Vagina (tissue), 2 donors: ENCODE results near the gene LY6G6D. TPM values are rescaled to one million over a fixed set of nuclear protein-coding genes. Genes with fewer than 3 reads are reported as not detected.

Experiments
- DNase-seq, 2 donors: peaks; one replicate each; pipeline ENCODE4 v3.0.0-alpha.2; 2017; ENCODE audit errors: extremely low spot score in 2 of 2
- H3K27ac ChIP-seq: fragments of 200-600 bp; sonication (generic); one replicate; pipeline ENCODE4 v1.5.1; 2019
- H3K27me3 ChIP-seq: fragments of 200-600 bp; sonication (generic); one replicate; pipeline ENCODE4 v1.5.1; 2019
- H3K36me3 ChIP-seq, 2 donors: fragments of 200-600 bp; sonication (generic); one replicate each; pipeline ENCODE4 v1.5.1; 2017 to 2019
- H3K4me1 ChIP-seq: fragments of 200-600 bp; sonication (generic); one replicate; pipeline ENCODE4 v1.5.1; 2019
- H3K4me3 ChIP-seq, 2 donors: fragments of 200-600 bp; sonication (generic); 1 replicate in 1 of 2; 2 replicates in 1 of 2; pipeline ENCODE4 v1.5.1; 2016 to 2019
- H3K9me3 ChIP-seq: fragments of 200-600 bp; sonication (generic); one replicate; pipeline ENCODE4 v1.5.1; 2019
- CTCF ChIP-seq, 3 experiments: fragments of 450-650 bp in 2 of 3; fragments of 200-600 bp in 1 of 3; sonication (generic) in 1 of 3; IDR thresholded peaks; one replicate each; pipeline ENCODE4 v1.5.1; 2017 to 2019; ENCODE audit warnings: antibody characterized with exemption in 3 of 3, mild to moderate bottlenecking in 2 of 3, moderate library complexity in 2 of 3
- POLR2A ChIP-seq, 2 donors: fragments of 450-650 bp; IDR thresholded peaks; one replicate each; pipeline ENCODE4 v1.6.1; 2017; ENCODE audit warnings: antibody characterized with exemption in 2 of 2, mild to moderate bottlenecking in 2 of 2, moderate library complexity in 2 of 2
- POLR2AphosphoS5 ChIP-seq, 2 donors: sonication (generic); formaldehyde crosslinking; IDR thresholded peaks; one replicate each; pipeline ENCODE4 v1.9.0; 2017; ENCODE audit warnings: antibody characterized with exemption in 2 of 2, mild to moderate bottlenecking in 2 of 2, low read depth in 1 of 2; ENCODE audit not compliant: insufficient read depth in 1 of 2
- intact Hi-C: fragments of 100-400 bp; cut with DNase I; formaldehyde crosslinking; loops from one replicate; pipeline ENCODE4 v1.15.1; 2023
- total RNA-seq: library from RNA; depleted of rRNA; stranded (reverse); fragments of >200 nt; gene quantifications from one replicate; pipeline ENCODE4 v1.2.3, GENCODE V29; 2016

LY6G6D gene
- total RNA-seq, 1 donor from 2014 or later: not detected

GRCh38 chr6:31763619-31763940 lies 48.4 kb downstream of the LY6G6D start:
- no peaks in the 10 kb centered on the region for H3K36me3 ChIP-seq
- no peak for DNase-seq
- TF ChIP-seq POLR2AphosphoS5 (IDR thresholded peaks at IDR 0.05; ENCODE audit: insufficient read depth in 1 of 2, low read depth in 1 of 2) (no peak), POLR2A (IDR thresholded peaks at IDR 0.05) (no peak), CTCF (IDR thresholded peaks at IDR 0.05) (no peak)
- no peak overlapping the region for H3K4me3 ChIP-seq
- no peaks in the 10 kb centered on the region for H3K4me1 ChIP-seq
- intact Hi-C loops: no loop called here
- no peaks in the 10 kb centered on the region for H3K9me3 ChIP-seq
- no peak overlapping the region for H3K27ac ChIP-seq
- H3K27me3 ChIP-seq: no peaks in the 10 kb centered on the region

GRCh38 chr6:31764198-31764597 lies 49.0 kb downstream of the LY6G6D start:
- H3K9me3 ChIP-seq: no peaks in the 10 kb centered on the region

DNA sequence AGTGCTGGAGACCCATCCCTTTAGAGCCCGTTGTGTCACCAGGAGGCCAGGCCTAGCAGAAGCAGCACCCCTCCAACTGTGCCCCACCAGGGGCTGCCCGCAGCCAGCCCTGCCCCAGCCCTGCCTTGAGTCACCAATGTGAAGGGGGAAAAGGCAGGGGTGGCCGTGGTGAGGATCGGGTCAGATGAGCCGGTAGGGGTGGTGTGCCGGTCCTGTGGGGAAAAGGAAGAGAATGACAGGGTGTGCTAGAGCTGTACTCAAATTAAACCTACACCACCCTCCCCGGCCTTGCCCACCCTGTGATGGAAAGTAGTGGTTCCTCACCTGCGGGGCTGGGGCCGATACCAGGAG lies 50.4 kb downstream of the LY6G6D start:
- H3K4me3 ChIP-seq: no peak overlapping the region
- no peaks in the 10 kb centered on the region for H3K36me3 ChIP-seq
- no peaks in the 10 kb centered on the region for H3K9me3 ChIP-seq
- no peak overlapping the region for H3K27ac ChIP-seq
- intact Hi-C loops: no loop called here
- DNase-seq: no peak
- H3K27me3 ChIP-seq: no peaks in the 10 kb centered on the region
- TF ChIP-seq POLR2AphosphoS5 (IDR thresholded peaks at IDR 0.05; ENCODE audit: insufficient read depth in 1 of 2, low read depth in 1 of 2) (no peak), POLR2A (IDR thresholded peaks at IDR 0.05) (no peak), CTCF (IDR thresholded peaks at IDR 0.05) (no peak)
- H3K4me1 ChIP-seq: no peaks in the 10 kb centered on the region

More at GRCh38 chr6:31764198-31764597, 49.0 kb downstream of the LY6G6D start:
- DNase-seq: no peak
- no peaks in the 10 kb centered on the region for H3K27me3 ChIP-seq
- no peak overlapping the region for H3K27ac ChIP-seq
- H3K36me3 ChIP-seq: no peaks in the 10 kb centered on the region
- intact Hi-C loops: no loop called here
- H3K4me3 ChIP-seq: no peak overlapping the region
- TF ChIP-seq POLR2A (IDR thresholded peaks at IDR 0.05): no peak
- TF ChIP-seq CTCF (IDR thresholded peaks at IDR 0.05): no peak
- no peak for TF ChIP-seq POLR2AphosphoS5 (IDR thresholded peaks at IDR 0.05; ENCODE audit: insufficient read depth in 1 of 2, low read depth in 1 of 2)
- H3K4me1 ChIP-seq: no peaks in the 10 kb centered on the region

DNA sequence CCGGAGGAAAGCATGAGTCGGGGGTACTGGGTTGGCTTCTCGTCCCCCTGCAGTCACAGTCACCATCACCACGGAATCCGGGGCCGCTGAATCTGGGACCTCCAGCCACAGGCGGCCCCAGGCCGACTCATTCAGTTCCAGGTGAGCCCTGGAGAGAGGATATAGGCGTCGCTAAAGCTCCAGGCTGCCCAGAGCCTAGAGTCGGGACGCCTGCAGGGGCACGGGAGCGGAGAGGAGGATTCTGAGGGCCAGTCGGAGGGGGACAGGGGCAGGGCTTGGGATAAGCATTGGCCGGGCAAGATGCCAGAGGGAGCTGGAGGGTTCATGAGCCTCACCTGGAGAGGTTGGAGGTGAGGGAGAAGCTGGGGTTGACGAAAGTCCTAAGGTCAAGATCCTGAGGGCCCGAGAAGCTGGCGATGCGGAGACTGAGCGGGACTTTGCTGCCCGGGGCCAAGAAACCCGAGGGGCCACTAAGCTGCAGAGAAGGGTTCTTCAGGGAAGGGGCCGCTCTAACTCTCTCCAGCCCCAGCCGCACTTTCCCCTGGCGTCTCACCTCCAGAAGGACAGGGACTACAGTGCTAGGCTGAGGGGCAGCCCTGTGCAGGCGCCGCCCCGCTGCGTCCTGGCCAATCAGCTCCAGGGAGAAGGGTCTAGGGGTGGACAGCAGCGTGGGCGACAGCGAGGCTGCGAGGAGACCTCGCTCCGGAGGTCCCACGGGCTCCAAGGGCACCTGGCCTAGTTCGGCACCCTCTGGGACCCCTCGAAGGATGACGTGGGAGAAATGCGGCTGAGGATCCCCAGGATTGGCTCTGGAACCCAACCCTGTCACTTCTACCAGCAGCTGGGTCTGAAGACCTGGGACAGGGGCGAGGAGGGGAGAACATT lies 51.0 kb downstream of the LY6G6D start:
- no peak overlapping the region for H3K27ac ChIP-seq
- no peak for DNase-seq
- H3K4me1 ChIP-seq: no peaks in the 10 kb centered on the region
- intact Hi-C loops: no loop called here
- peak overlapping the region; percentile 16 to 20 for H3K4me3 ChIP-seq
- H3K36me3 ChIP-seq: no peaks in the 10 kb centered on the region
- no peaks in the 10 kb centered on the region for H3K9me3 ChIP-seq
- TF ChIP-seq POLR2AphosphoS5 (IDR thresholded peaks at IDR 0.05; ENCODE audit: insufficient read depth in 1 of 2, low read depth in 1 of 2) (no peak), POLR2A (IDR thresholded peaks at IDR 0.05) (no peak), CTCF (IDR thresholded peaks at IDR 0.05) (no peak)
- no peaks in the 10 kb centered on the region for H3K27me3 ChIP-seq

- H3K36me3 ChIP-seq: no peaks in the 10 kb centered on the region
- no peak overlapping the region for H3K27ac ChIP-seq
- H3K4me3 ChIP-seq: no peak overlapping the region
- DNase-seq: no peak
- intact Hi-C loops: no loop called here
- no peak for TF ChIP-seq CTCF (IDR thresholded peaks at IDR 0.05)
- no peaks in the 10 kb centered on the region for H3K27me3 ChIP-seq
- H3K4me1 ChIP-seq: no peaks in the 10 kb centered on the region
- H3K9me3 ChIP-seq: no peaks in the 10 kb centered on the region
These were observed 52.0 kb downstream of the LY6G6D start for GRCh38 chr6:31767096-31767645.
